HUDEP-2 (cell line): ENCODE measurements around the gene NHSL2.

ENCODE experiments used
- DNase-seq, 76 experiments: peaks; one replicate each; lab custom pipeline; 2025; ENCODE audit not compliant: unreplicated experiment in 76 of 76; lab: John Stamatoyannopoulos, UW

The NHSL2 gene

DNA sequence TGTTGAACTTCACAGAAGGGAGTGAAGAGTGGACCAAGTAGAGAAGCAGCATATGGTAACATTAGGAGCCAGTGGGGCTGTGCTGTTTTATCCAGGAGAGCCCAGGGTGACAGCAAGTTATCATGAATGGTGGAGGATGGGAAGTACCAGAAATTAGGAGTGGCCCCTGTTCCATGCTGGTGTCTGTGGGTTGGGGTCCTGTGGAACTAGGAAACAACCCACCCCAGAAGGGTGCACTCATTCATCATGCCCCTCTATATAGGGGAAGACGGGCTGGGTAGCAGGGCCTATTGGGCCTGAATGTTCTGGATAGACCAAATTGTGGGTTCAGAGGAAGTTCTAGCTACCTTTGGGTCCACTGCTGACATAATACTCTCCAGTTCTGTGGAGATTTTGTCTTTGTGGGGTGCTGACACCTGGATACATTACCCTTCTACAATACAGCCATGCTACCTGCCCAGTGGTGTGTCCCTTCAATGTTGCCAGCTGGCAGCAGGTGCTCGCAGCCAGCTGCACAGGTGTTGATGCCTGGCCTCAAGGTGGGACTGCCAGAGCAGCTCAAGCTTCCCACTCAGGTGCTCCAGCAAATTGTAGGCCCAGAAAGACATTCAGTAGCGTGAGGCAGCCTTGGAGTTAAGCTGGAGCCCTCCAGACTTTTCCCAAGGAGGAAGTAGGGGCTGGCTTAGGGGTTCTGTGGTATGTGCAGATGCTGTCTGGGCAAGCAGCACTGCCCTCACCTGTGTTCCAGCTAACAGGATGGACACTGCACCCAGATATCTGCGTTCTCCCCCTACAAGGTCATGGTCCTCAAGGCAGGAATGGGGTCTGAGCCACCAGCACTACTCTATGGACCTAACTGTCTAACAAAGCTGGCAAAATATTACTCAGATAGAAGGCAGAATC is 106.5 kb downstream of the NHSL2 start:
- DNase-seq, result no peak

DNA sequence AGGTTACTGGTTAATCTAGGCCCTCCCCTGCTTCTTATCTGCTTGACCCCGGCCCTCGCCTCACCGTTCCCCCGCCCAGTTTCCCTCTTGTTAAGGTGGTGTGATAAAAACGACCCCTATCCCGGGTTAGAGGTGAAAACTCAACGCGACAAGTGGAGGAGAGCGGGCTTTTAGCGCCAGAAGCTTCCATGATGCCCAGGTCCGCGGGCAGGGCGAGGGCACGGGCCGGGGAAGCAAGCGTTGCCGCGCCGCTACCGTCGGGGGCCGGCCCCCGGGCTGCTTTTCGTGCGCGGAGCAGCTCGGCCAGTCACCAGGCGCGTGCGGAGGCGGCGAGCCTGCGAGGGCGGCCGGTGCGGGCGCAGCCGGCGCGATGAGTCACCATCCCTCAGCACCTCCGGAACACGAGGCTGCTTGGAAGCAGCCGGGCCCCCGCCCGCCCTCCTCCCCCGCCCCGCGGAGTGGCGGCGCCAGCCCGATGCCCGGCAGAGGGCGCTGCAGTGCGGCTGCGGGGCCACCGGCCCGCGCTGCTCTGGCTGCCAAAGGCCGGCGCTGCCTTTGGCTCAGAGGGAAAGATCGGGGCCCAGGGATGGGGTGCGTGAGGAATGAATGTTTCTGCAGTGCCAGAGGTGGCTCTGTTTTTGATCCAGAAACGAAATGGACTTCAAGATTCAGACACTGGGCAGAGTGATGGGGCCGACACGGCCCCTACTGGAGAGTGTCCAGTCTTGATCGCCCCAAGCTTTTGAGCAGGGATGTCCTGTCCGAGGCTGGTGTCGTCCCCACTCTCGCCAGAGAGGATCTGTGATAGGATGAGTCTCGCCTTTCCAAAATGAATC is 107.8 kb downstream of the NHSL2 start:
- peak in 72 of 76 experiments; percentile 1 to 84 (median 64) for DNase-seq

DNA sequence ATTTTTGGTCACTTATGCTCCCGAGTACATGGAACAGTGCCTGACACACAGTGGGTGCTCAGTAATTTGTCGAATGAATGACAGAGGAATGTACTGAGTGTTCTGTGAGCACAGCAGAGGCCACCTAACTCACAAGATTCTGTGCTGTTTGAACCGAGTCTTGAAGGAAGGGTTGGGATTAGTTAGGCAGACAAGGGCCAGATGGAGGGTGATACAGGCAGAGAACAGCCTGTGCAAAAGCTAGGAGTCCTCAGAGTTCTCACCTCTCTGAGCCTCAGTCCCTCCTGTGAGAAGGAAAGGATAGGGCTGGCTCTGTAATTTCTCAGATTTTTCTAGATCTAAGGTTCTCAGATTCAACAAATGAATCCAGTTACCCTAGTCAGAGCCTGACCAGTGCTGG is 108.8 kb downstream of the NHSL2 start:
- no peak for DNase-seq

DNA sequence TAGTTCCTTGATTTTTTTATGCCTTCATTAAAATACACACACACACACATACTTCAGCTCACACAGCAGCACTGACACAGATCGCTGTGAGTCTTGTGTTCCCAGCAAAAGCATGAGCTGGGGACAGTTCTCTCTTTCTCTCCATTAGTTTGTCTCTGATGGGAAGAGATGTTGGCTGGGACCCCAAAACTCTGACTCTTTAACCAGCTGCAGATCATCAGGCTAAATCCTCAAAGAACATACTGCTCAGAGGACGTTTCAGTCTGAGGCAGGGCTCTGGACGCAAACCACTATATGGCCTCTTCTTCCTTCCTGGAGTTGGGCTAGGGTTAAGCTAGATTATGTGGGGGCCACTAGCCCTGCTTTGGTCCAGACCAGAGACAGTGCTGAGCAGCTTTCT is 109.6 kb downstream of the NHSL2 start:
- no peak for DNase-seq

DNA sequence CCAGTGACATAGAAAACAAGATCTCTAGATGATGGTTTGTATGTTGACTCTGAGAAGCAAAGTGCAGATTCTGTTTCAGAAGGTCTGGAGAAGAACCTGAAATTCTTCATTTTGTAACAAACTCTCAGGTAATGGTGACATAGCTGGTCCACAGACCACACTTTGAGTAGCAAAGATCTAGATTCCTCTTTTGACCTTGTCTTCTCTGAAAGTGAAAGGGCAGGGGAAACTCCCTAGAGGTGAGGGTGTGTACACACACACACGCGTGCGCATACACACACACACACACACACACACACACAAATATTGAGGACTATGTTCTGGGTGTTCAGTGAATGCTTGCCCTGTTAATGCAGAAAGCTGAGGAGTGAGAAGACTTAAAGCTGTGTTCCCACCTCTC is 110.1 kb downstream of the NHSL2 start:
- DNase-seq, result no peak

DNA sequence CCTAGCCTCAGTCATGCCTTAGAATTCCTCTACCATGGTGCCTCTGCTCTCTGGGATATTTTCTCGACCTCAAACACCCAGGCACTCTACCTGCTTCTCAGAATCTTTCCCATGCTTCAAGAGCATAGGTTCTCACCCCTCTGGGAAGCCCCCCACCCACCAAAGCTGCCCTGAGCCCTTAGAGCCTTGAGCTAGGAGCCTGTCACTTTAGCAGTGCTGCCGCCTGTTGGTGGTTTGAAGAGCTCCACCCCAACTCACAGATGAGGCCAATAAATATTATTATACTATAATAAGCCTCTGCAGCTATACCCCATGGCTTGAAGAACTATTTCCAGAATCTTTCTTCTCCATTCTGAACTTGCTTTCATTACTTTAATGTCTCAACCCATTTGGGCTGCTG is 111.3 kb downstream of the NHSL2 start:
- peak in 14 of 76 experiments; percentile 0 to 17 (median 4) for DNase-seq

GRCh38 chrX:72023071-72023470 is 112.4 kb downstream of the NHSL2 start:
- DNase-seq, result peak in 1 of 76 experiments; percentile 3

DNA sequence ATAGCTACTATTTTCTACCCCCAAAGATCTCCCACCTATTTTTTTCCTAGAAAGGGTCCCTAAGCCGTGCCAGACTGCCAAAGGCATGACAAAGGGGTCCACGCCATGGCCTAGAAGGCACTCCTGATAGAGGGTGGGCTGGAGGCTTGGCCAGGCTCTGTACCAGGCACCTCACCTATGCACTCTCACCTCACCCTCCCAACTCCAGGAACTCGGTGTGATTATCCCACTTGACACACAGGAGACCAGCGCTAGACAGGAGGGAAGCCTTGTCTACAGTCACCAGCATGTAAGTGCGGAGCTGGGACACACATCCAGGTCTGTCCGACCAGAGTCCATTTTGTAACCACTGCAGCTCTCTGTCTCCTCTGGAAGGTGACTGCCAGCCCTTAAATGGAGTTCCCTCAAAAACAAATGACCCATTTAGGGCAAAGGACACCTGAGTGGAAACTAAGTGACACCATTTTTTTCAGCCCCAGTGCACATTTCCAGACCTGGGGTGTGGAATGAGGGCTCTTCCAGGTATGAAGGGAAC is 114.7 kb downstream of the NHSL2 start:
- DNase-seq, result no peak

DNA sequence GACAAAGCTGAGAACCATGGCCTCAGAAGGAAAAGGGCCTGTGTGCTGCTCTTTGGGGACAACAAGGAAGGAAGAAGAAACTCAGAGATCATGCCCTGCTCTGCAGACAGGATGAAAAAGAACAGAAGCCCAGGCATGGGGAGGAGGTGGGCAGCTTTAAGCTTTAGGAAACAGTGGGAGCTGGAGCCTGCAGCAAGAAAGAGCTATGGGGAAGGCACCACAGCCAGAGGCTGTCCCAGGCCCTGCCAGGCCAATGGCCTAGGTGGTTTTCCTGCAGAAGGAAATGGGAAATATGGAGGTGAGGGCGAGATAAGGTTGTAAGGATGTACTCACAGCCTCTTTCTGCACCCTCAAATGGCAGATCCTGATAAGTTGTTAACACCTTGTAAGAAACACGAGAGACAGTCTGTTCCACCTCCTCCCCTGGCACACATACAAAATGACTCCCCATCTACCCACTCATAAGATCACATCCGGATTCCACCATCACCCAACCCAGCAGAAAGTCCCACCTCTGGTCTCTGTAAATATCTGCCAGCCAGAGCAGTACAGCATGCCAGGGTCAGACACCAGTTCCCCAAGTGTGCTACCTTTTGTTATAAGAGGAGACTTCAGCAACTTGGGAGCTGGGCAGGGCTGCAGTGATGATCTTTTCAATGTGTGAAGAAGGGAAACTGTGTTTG is 115.8 kb downstream of the NHSL2 start:
- no peak for DNase-seq

- DNase-seq, result no peak
These were observed 116.6 kb downstream of the NHSL2 start for GRCh38 chrX:72027024-72027913.

DNA sequence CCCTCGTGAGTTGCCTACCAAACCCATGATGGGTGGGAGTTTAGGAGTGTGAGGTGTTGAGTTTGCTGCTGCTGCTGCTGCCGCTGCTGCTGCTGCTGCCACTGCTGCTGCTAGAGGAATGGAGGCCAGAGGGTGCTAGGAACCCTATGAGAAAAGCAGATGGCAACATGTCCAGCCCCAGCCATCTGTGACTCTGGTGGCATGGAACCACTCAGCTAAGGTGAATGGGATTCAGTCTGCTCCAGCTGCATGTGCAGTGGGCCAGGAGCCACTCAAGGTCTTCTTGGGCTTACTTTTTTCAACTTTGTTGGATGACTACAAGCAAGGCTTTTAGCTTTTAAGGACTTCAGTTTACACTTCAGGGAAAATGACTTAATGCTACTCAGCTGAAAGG is 117.3 kb downstream of the NHSL2 start:
- DNase-seq, result no peak

DNA sequence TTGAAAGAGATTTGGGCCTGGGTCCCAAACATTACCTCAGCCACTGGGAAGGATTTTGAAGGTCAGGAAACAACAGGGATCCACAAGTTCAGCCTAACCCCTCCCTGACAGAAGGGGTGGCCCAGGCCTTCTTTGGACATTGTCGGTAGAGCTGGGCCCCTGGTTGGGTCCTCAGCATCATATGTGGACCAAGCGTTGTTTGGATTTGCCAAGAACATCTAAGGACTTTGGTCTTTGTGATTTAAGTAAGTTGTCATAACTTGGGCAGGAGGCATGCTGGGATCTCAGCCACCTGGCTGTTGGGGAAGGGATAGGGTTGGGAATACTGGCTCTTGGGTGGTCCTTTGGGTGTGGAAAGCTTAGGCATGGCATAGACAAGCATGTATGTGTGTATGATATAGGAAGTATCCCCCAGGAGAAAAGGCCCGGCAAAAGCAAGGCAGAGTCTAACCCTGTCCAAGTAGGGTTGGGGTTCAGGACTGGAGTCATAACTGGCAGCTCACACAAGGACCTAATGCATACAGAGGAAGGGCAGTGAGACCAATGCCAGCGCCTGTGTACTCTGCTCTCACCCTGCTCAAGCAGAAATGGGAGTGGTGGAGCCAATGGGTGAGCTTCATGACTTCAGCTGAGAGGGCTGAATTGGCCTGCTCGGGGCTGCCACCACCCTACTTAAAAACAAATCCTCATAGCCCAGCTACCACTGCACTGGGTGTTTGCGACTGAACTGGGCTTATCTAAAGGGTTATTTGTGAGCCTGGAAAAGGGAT is 118.2 kb downstream of the NHSL2 start:
- DNase-seq, result no peak

DNA sequence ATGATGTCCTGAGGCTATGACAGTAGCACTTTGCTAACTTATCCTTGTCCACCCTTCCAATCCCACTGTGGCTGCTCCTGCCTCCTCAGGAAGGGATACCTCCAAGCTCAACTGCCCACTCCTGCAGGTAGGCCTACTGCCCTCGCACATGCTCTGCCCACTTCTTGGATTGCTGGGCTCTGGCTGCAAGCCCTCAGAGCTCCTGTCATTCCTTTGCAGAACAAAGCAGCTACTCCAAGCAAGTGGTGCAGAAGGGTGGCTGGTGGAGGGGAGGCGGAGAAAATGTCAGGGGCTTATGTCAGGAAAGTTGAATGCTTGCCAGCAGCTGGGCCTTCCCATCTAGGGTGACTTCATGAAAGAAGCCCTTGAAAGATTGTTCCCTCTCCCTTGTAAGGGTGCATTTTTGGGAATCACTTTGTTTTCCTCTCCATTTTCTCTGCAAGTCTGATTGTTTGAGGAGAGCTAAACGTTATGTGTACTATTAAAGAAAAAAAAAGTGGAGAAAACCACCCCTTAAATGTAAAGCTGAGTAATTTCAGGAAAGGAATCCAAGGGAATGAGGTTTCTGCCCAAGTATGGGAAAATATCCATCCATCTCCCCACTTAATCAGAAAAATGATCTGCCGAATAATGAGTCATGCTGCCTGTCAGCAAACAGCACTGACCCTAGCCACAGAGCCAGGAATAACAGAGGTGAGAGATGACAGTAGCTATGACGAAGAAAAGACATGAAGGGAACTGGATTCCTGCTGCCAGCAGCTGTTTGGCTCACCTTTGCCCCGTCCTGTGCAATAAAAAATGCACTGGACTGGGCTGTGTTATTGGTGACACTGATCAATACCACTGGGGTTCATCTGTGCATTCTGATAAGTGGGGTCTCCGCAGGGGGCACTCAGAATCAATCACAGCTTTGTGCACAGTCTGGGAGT is 119.1 kb downstream of the NHSL2 start:
- DNase-seq, result no peak

DNA sequence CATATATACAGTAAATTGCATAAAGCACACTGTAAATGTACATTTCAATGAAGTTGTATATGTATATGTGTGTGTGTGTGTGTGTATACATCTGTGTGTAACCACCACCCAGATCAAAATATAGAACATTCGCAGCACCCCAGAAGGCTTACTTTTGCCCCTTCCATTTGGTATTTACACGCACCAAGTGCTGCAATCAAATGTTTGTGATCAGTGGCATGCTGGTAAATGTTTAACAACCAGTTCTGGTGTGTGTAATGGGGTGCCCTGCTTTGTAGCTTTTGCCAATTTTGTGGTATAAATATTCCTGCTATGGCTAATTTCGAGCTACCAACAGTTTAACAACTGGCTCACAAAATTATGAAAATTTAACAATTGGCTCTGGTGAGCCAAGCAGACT is 119.8 kb downstream of the NHSL2 start:
- DNase-seq, result no peak

GRCh38 chrX:72031118-72031517 is 120.5 kb downstream of the NHSL2 start:
- no peak for DNase-seq

DNA sequence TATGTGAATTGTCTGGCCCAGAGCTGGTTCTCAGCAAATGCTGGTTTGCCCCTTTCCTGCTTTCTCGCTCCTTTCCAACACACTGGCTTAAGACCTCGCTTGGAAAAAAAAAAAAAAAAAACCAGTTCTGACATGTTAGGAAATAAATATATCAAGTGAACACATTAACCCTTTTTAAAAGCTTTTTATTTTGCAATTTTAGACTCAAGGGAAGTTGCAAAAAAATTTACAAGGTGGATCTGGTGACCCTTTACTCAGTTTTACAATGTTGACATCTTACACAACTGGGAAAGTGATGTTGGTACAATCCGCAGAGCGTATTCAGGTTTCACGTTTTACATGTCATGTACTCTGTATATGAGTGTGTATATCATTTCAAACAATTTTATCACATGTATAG is 121.0 kb downstream of the NHSL2 start:
- no peak for DNase-seq

GRCh38 chrX:72037601-72038000 is 127.0 kb downstream of the NHSL2 start:
- no peak for DNase-seq

GRCh38 chrX:72038016-72038415 is 127.4 kb downstream of the NHSL2 start:
- DNase-seq, result no peak
